ENCODE results near the gene GLIS1. TPM values are rescaled to one million over a fixed set of nuclear protein-coding genes. Genes with fewer than 3 reads are reported as not detected.

Gene GLIS1
- total RNA-seq, 1 experiment from 2014 or later = 1.2 TPM

DNA sequence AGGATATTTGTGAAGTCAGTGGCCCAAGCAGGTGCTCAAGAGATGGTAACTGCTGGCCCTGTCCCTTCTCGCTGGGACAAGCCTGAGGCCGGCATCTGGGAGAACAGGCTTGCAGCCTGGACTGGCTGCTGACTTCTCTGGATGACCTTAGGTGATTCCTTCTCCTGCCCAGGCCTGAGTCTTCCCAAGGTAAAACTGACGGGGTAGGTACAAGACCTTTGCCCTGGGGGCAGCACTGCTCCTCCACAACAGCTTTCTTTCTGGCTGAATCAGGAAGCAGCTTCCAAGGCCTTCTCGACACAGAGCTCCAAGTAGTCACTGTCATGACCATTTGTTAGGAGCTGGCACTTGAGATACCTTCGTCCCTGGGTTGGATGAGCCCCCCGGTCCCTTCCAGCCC lies 220.2 kb downstream of the GLIS1 start:
- Histone ChIP-seq H3K4me3 (no peak overlapping the region), H3K27ac (no peak overlapping the region), H3K27me3 (replicated peaks) (no peaks in the 10 kb centered on the region), H3K4me1 (replicated peaks) (no peaks in the 10 kb centered on the region), H3K36me3 (no peaks in the 10 kb centered on the region), H3K9me3 (replicated peaks) (no peaks in the 10 kb centered on the region)
- no peak for DNase-seq (ENCODE audit: low read depth in 1 of 2, low spot score in 2 of 2)

DNA sequence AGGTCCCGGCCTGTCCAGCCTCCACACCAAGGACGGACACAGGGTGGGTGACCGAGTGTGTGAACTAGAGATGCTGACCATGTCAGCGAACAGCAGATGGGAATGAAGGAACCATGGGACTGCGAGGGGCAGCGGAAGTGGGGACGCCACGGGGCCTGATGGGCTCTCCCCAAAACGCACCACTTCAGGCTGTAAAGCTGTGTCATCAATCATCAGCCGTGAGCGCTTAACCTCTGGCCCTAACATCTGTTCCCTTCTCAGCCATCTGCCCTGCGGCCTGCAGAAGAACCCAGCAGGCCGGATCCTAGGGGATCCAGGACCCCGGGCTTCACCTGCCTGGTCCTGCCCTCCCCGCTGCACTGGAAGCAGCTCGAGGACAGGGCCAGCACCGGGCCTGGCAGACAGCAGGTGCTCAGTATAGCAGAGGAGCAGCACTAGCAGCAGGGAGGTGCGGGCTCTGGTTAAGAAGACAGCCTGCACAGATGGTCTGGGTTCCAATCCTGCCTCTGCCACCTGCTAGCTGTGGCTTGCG lies 221.1 kb downstream of the GLIS1 start:
- Histone ChIP-seq H3K27ac (no peak overlapping the region), H3K9me3 (replicated peaks) (no peaks in the 10 kb centered on the region), H3K27me3 (replicated peaks) (no peaks in the 10 kb centered on the region), H3K36me3 (no peaks in the 10 kb centered on the region), H3K4me1 (replicated peaks) (peaks cover 1% of the 10 kb centered on the region), H3K4me3 (no peak overlapping the region)
- DNase-seq (ENCODE audit: low read depth in 1 of 2, low spot score in 2 of 2) = no peak

DNA sequence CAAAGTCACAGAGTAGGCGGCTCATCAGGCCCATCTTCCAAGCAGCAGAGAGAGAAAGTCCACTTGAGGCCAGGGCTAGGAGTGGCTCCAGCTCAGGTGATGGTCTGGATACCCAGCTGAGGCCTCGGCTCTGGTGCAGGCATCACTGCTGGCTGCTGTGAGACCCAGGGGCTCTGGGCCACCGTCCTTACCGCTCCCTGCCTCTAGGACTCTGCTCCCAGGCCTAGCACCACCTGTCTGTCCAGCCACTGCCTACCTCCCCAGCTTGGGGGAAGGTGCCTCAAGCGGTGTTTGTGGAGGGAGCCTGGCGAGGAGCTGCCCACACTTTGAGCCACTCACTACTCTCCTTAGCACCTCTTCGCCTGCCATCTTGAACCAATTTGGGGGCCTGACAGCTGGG lies 221.9 kb downstream of the GLIS1 start:
- DNase-seq (ENCODE audit: low read depth in 1 of 2, low spot score in 2 of 2) = no peak
- Histone ChIP-seq H3K36me3 (no peaks in the 10 kb centered on the region), H3K27ac (no peak overlapping the region), H3K9me3 (replicated peaks) (no peaks in the 10 kb centered on the region), H3K4me3 (no peak overlapping the region), H3K27me3 (replicated peaks) (no peaks in the 10 kb centered on the region), H3K4me1 (replicated peaks) (peaks cover 9% of the 10 kb centered on the region)

DNA sequence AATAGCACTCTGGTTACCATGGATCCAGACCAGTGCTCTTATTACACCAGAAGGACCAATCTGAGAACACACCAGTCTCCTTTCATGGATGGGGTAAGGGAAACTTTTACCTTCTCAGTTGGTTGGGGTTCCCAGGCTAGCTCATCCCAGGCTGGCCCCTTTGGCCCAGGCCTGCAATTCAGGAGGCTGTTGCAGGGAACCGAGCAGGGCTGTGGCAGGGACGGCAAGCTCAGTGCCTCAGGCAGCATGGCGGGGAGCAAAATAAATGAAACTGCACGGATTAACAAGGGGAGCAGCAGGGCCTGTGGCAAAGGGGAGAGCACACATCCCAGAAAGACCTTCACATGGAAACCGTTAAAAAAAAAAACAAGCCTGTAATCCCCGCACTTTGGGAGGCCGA lies 222.8 kb downstream of the GLIS1 start:
- peaks cover 10% of the 10 kb centered on the region for H3K4me1 ChIP-seq (replicated peaks)
- H3K27me3 ChIP-seq (replicated peaks) = no peaks in the 10 kb centered on the region
- no peak overlapping the region for H3K27ac ChIP-seq
- no peaks in the 10 kb centered on the region for H3K36me3 ChIP-seq
- DNase-seq (ENCODE audit: low read depth in 1 of 2, low spot score in 2 of 2) = no peak
- no peak overlapping the region for H3K4me3 ChIP-seq
- no peaks in the 10 kb centered on the region for H3K9me3 ChIP-seq (replicated peaks)

DNA sequence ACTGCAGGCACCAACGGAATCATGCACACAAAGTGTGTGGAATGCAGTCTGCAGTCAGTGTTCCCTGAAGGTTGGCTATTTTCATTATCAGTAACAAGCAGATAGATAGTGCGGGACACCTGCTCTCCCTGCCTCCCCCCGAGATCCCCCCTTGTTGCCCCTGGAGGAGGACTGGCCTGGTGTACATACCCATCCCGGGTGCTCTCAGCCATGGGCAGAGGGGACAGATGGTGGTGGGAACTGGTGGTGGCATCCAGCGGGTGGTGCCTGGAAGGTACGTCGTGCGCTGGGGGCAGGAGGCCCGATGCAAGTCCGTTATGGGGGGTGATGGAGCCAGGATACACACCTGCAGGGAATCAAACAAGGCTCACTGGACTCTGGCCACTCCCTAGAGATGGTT lies 224.5 kb downstream of the GLIS1 start:
- Histone ChIP-seq H3K4me3 (no peak overlapping the region), H3K4me1 (replicated peaks) (peaks cover 10% of the 10 kb centered on the region)
- DNase-seq (ENCODE audit: low read depth in 1 of 2, low spot score in 2 of 2) = no peak

DNA sequence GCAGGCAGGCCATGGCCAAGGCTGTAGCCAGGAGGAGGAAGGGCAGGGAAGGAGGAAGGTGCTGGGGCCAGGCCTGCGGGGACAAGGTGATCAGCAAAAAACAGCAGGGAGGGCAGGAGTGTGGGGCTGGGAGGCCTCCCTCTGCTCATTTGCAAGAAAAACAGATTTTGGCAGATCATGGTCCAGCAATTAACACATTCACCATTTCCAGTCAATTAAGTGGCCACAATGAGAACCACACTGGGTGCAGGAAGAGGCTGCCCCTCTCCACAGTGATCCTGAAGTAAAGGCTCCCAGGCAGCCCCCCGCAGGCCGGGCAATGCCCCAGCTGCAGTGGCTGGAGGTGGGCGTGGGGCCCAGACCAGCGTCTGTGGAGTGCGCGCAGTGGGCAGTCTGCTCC lies 225.1 kb downstream of the GLIS1 start:
- H3K9me3 ChIP-seq (replicated peaks) = no peaks in the 10 kb centered on the region
- no peak for DNase-seq (ENCODE audit: low read depth in 1 of 2, low spot score in 2 of 2)
- H3K36me3 ChIP-seq = no peaks in the 10 kb centered on the region
- H3K4me3 ChIP-seq = no peak overlapping the region
- H3K27me3 ChIP-seq (replicated peaks) = no peaks in the 10 kb centered on the region
- no peak overlapping the region for H3K27ac ChIP-seq
- H3K4me1 ChIP-seq (replicated peaks) = peaks cover 10% of the 10 kb centered on the region

More for the DNA sequence above, 224.5 kb downstream of the GLIS1 start:
- Histone ChIP-seq H3K27me3 (replicated peaks) (no peaks in the 10 kb centered on the region), H3K9me3 (replicated peaks) (no peaks in the 10 kb centered on the region), H3K36me3 (no peaks in the 10 kb centered on the region), H3K27ac (no peak overlapping the region)

DNA sequence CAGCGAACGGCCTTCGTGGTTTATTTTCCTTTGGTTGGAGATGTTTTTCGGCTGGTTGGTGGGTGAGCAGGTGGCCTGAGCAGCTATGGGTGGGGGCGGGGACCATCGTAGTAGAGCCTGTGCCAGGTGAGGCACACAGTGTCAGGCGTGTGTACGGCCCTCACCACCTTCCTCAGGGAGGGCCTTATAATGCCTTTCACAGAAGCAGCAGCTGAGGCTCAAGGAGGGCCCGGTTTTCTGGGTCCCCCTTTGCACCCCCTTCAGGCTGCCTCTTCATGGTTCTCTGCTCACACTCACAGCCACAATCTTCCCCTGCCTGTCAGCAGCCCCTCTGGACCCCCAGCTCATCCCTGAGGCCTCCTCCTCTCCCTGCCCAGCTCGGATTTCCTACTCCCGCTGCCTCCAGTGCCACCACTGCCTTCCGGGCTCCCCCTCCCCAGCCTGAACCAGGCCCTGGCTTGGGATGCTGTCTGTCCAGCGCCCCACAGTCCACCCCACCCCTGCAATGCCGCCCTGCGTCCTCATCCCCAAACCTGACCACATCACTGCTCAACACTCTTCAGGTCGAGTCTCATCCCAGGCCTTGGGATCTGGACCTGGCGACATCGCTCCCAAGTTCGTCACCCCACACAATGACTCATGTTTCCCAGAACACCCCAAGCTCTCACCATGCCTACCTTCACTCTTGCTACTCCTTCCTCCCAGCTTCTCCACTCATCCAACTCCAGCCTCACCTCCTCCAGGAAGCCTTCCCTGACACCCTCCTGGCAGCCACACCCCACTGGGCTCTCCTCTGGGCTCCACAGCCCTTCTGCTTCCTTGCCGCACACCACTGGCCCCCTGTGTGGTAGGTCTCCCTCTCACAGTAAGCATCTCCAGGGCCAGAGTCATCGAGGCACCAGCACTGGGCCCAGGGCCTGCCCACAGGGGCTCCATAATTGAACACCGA lies 225.9 kb downstream of the GLIS1 start:
- Histone ChIP-seq H3K4me3 (no peak overlapping the region), H3K4me1 (replicated peaks) (peaks cover 10% of the 10 kb centered on the region), H3K36me3 (no peaks in the 10 kb centered on the region), H3K27ac (no peak overlapping the region), H3K27me3 (replicated peaks) (no peaks in the 10 kb centered on the region), H3K9me3 (replicated peaks) (no peaks in the 10 kb centered on the region)
- DNase-seq (ENCODE audit: low read depth in 1 of 2, low spot score in 2 of 2) = no peak

DNA sequence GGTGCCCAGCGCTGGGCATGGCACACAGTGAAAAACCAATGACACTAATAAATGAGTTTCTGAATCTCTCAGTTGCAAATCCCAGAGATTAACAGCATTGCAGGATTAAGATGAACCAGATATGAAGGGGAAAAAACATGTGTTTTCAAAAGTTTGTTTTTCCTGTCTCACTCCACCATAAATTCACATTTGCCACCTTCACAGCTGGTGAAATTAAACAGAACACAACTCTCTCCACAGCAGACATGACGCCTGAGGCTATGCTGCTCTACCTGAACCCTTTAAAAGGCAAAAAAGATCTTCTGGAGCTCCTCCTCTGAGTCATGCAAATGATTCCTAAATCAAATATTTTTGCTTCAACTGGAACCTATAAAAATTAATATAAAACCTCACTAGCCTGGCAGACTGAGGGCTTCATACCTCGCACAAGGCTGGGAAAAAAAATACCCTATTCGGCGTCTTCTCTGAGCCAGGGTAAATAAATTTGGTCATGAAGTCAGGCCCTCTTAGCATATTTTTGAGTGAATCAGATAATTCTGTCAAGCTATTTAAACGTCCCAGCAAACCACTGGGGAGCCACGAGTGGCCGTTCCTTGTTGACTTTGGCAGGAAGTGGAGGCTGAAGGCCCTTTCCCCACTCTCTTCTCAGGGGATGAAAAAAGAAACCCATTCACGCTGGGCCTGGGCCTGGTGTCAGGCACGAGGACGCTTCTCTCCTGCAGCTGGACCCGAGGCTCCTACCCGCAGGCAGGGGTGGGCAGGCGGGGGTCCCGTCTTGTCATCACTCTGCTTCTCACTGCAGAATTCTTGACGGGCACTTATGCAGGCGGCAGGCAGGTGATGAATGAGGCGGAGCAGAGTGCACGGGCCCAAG lies 226.8 kb downstream of the GLIS1 start:
- H3K4me1 ChIP-seq (replicated peaks) = peaks cover 10% of the 10 kb centered on the region
- no peaks in the 10 kb centered on the region for H3K27me3 ChIP-seq (replicated peaks)
- H3K9me3 ChIP-seq (replicated peaks) = no peaks in the 10 kb centered on the region
- no peak overlapping the region for H3K4me3 ChIP-seq
- H3K27ac ChIP-seq = no peak overlapping the region
- peak in 1 of 2 experiments; percentile 42 for DNase-seq (ENCODE audit: low read depth in 1 of 2, low spot score in 2 of 2)
- no peaks in the 10 kb centered on the region for H3K36me3 ChIP-seq

DNA sequence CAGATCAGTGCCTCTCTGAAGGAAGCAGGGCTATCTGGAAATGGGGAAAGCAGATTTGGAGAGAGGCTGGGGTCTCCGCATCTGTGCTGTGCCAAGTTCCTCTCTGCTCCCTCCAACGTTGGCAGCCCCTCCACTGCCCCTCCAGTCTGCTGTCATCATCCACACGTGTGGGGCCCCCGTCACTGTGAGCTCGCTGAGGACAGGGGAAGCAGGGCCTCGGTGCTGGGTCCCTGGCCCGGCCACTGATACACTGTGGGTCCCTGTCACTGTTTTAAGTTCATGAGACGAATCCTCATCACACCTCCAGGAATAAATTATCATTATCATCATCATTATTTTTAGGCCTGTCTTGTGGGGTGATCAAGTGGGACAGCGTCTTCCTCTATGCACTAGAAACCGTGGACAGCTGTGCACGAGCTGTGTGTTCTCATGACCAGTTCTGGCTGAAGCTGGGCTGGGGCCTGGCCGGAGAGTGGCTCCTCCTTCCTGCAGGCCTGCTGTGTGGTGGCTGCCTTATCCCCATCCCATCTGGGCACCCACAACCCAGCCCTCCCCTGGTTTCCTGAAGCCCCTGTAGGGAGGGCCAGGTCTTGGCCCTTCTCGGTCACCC lies 227.5 kb downstream of the GLIS1 start:
- DNase-seq (ENCODE audit: low read depth in 1 of 2, low spot score in 2 of 2) = no peak
- Histone ChIP-seq H3K36me3 (no peaks in the 10 kb centered on the region), H3K27ac (no peak overlapping the region), H3K4me3 (no peak overlapping the region), H3K9me3 (replicated peaks) (no peaks in the 10 kb centered on the region), H3K27me3 (replicated peaks) (no peaks in the 10 kb centered on the region), H3K4me1 (replicated peaks) (peaks cover 10% of the 10 kb centered on the region)

DNA sequence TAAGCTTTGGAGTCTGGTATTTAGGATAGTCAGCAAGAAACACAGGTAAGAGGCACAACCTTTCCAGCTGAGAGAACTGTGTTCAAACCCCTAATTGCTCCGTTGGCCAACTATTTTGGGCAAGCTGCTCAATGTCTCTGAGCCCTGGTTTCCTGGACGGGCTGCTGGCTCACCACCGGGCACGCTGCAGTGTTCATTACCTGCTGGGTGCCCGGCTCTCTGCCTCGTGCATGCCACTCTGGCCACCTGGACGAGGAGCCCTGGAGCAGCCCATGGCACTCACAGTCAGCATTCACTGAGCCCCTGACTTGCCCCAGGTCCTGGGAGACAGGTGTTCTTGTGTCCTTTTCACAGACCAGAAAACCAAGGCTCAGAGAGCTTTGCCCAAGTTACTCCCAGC lies 228.7 kb downstream of the GLIS1 start:
- Histone ChIP-seq H3K27me3 (replicated peaks) (no peaks in the 10 kb centered on the region), H3K36me3 (no peaks in the 10 kb centered on the region), H3K9me3 (replicated peaks) (no peaks in the 10 kb centered on the region), H3K27ac (no peak overlapping the region), H3K4me3 (no peak overlapping the region), H3K4me1 (replicated peaks) (peaks cover 10% of the 10 kb centered on the region)
- no peak for DNase-seq (ENCODE audit: low read depth in 1 of 2, low spot score in 2 of 2)

DNA sequence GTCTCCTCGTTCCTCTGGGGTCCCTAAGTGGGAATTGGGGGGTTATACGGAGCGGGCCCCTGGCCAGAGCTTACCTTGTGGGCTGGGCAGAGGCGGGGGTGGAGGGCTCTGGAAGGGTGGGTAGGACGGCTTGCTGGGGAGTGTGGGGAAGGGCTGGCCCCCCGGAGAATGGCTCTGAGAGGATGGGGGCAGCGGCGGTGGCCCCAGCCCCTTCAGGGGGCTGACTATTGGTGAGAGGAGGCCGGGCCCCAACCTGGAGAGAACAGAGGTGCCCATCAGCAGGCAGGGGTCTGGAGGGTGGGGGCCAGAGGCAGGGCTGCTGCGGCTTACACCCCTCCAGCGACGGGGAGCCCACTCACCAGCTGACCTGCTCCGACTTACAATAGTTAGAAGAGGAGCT lies 229.2 kb downstream of the GLIS1 start:
- H3K27me3 ChIP-seq (replicated peaks) = no peaks in the 10 kb centered on the region
- H3K27ac ChIP-seq = no peak overlapping the region
- H3K4me3 ChIP-seq = no peak overlapping the region
- H3K4me1 ChIP-seq (replicated peaks) = peaks cover 10% of the 10 kb centered on the region
- H3K36me3 ChIP-seq = no peaks in the 10 kb centered on the region
- no peaks in the 10 kb centered on the region for H3K9me3 ChIP-seq (replicated peaks)
- no peak for DNase-seq (ENCODE audit: low read depth in 1 of 2, low spot score in 2 of 2)

DNA sequence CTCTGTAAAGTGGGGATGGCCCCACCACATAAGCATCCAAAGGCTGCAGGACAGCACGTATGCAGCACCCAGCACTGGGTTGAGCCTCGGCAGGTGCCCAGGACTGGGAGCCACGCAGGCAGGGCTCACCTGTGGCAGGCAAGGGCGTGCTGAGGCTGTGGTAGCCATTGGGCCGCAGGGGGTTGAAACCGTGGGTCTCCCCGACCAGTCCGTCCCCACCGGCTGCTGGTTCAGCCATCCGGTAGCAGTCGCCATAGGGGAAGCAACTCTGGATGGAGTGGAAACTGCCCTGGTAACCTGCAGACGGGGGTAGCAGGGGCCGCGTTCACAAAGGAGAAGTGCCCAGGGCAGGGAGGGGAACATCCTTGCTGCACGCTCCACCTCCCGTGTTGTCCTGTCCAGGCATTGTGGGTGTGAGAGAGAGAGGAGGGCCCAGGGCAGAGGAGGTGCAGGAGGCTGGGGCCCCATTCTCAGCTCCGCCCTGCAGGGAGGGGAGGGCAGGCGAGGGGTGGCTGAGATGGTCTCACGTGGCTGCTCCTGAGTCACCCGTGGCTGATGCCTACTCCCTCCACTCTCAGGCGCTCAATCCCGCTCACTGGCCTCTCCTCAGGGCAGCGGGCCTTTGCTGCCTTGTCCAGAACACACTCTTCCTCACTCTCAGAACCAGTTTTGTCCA lies 229.8 kb downstream of the GLIS1 start:
- H3K36me3 ChIP-seq = no peaks in the 10 kb centered on the region
- no peaks in the 10 kb centered on the region for H3K27me3 ChIP-seq (replicated peaks)
- H3K9me3 ChIP-seq (replicated peaks) = no peaks in the 10 kb centered on the region
- DNase-seq (ENCODE audit: low read depth in 1 of 2, low spot score in 2 of 2) = no peak
- H3K27ac ChIP-seq = no peak overlapping the region
- H3K4me1 ChIP-seq (replicated peaks) = peaks cover 10% of the 10 kb centered on the region
- H3K4me3 ChIP-seq = no peak overlapping the region
